ENCODE data around the gene DENND6B. TPM values are rescaled to one million over a fixed set of nuclear protein-coding genes. Genes with fewer than 3 reads are reported as not detected.

DENND6B gene
- total RNA-seq, 1 donor from 2014 or later = 2.7 TPM

GRCh38 chr22:50346470-50346869 is 19.7 kb upstream of the DENND6B start:
- Histone ChIP-seq H3K4me3 (no peak overlapping the region), H3K27me3 (no peaks in the 10 kb centered on the region), H3K36me3 (peaks cover 0 to 2% of the 10 kb centered on the region in 2 donors), H3K9me3 (no peaks in the 10 kb centered on the region), H3K4me1 (peaks cover 30% of the 10 kb centered on the region), H3K27ac (no peak overlapping the region)
- TF ChIP-seq CTCF (IDR thresholded peaks at IDR 0.05) (no peak), POLR2AphosphoS5 (IDR thresholded peaks at IDR 0.05; ENCODE audit: insufficient read depth in 1 of 2, low read depth in 1 of 2) (no peak), POLR2A (IDR thresholded peaks at IDR 0.05) (no peak)
- intact Hi-C loops (cut with DNase I) = no loop called here
- DNase-seq (ENCODE audit: extremely low spot score in 2 of 2) = no peak

GRCh38 chr22:50343541-50343935 is 16.7 kb upstream of the DENND6B start:
- H3K4me3 ChIP-seq = peak overlapping the region; percentile 86 to 93
- peak overlapping the region; percentile 86 for H3K27ac ChIP-seq
- TF ChIP-seq POLR2AphosphoS5 (IDR thresholded peaks at IDR 0.05; ENCODE audit: insufficient read depth in 1 of 2, low read depth in 1 of 2) (no peak), CTCF (IDR thresholded peaks at IDR 0.05) (no peak), POLR2A (IDR thresholded peaks at IDR 0.05) (no peak)
- H3K27me3 ChIP-seq = no peaks in the 10 kb centered on the region
- no peak for DNase-seq (ENCODE audit: extremely low spot score in 2 of 2)
- intact Hi-C loops (cut with DNase I) = loop anchor here (5.0 kb wide), 2 partner anchors 61 to 91 kb away; partner anchors contain the start of gene HDAC10
- peaks cover 30% of the 10 kb centered on the region for H3K4me1 ChIP-seq
- no peaks in the 10 kb centered on the region for H3K36me3 ChIP-seq
- H3K9me3 ChIP-seq = no peaks in the 10 kb centered on the region

GRCh38 chr22:50342651-50343540 is 16.1 kb upstream of the DENND6B start, which contains the start of gene PPP6R2:
Gene PPP6R2 (plus strand): TSS chr22:50343327. CDS start chr22:50393909, 50,582 bp downstream.
- Histone ChIP-seq H3K4me1 (peaks cover 29% of the 10 kb centered on the region), H3K9me3 (no peaks in the 10 kb centered on the region), H3K36me3 (no peaks in the 10 kb centered on the region), H3K4me3 (peak within 1 kb of the TSS; percentile 86 to 93), H3K27ac (peak within 1 kb of the TSS; percentile 86), H3K27me3 (no peaks in the 10 kb centered on the region)
- intact Hi-C loops (cut with DNase I) = loop anchor here (5.0 kb wide), 2 partner anchors 61 to 91 kb away; partner anchors contain the start of gene HDAC10
- DNase-seq (ENCODE audit: extremely low spot score in 2 of 2) = no peak
- TF ChIP-seq POLR2A (IDR thresholded peaks at IDR 0.05) = peak in 1 of 2 donors; percentile 15
- no peak for TF ChIP-seq CTCF (IDR thresholded peaks at IDR 0.05)

- peaks cover 21% of the 10 kb centered on the region for H3K4me1 ChIP-seq
- peak overlapping the region; percentile 86 to 93 for H3K4me3 ChIP-seq
- intact Hi-C loops (cut with DNase I) = loop anchor here (5.0 kb wide), 2 partner anchors 60 to 90 kb away; partner anchors contain the start of gene HDAC10
- TF ChIP-seq POLR2AphosphoS5 (IDR thresholded peaks at IDR 0.05; ENCODE audit: insufficient read depth in 1 of 2, low read depth in 1 of 2) (peak; percentile 45), POLR2A (IDR thresholded peaks at IDR 0.05) (no peak), CTCF (IDR thresholded peaks at IDR 0.05) (peak; percentile 90 to 94 (median 94))
- H3K27me3 ChIP-seq = no peaks in the 10 kb centered on the region
- peak overlapping the region; percentile 86 for H3K27ac ChIP-seq
- DNase-seq (ENCODE audit: extremely low spot score in 2 of 2) = no peak
- no peaks in the 10 kb centered on the region for H3K36me3 ChIP-seq
- H3K9me3 ChIP-seq = no peaks in the 10 kb centered on the region
Observed at GRCh38 chr22:50341977-50342650, 15.3 kb upstream of the DENND6B start.

Data from vagina (tissue), 2 donors.